ENCODE measurements around the gene EIF4G2. TPM values are rescaled to one million over a fixed set of nuclear protein-coding genes. Genes with fewer than 3 reads are reported as not detected.

EIF4G2 gene
- total and polyA plus RNA-seq, 10 of the 15 experiments (the other 5 are each of a cell fraction or from before 2014, with no cell fraction given), result 210 to 1,104 (median 713) TPM

- TF ChIP-seq BCLAF1 (IDR thresholded peaks at IDR 0.05) (no peak), RELA (IDR thresholded peaks at IDR 0.05; ENCODE audit: borderline replicate concordance, partially characterized antibody) (no peak), HDAC6 (IDR thresholded peaks at IDR 0.05; ENCODE audit: unreplicated experiment) (peak; percentile 89), CHD2 (IDR thresholded peaks at IDR 0.05; ENCODE audit: borderline replicate concordance, low read depth, low read length) (0 out of 2 replicates have a peak, but pooled peaks have one; percentile 72), POLR2AphosphoS5 (IDR thresholded peaks at IDR 0.05; ENCODE audit: low read length) (peak; percentile 100), NFYB (IDR thresholded peaks at IDR 0.05; ENCODE audit: insufficient read depth, low read depth, low read length) (peak; percentile 89), RCOR1 (conservative IDR thresholded peaks at IDR 0.05; ENCODE audit: low read depth, low read length) (0 out of 2 replicates have a peak, but pooled peaks have one; percentile 32), EGR1 (IDR thresholded peaks at IDR 0.05; ENCODE audit: borderline replicate concordance in 1 of 2, low read depth in 2 of 2, low read length in 2 of 2) (peak; percentile 78 to 87), ZBTB11 (CRISPR knock-in tag; IDR thresholded peaks at IDR 0.05) (peak; percentile 35; the same call in 1 of the 2 replicates), CBX3 (IDR thresholded peaks at IDR 0.05; ENCODE audit: borderline replicate concordance, low read depth) (no peak), CHD1 (IDR thresholded peaks at IDR 0.05; ENCODE audit: low read depth, low read length) (peak; percentile 90), HCFC1 (IDR thresholded peaks at IDR 0.05; ENCODE audit: low read length) (no peak), RFX5 (IDR thresholded peaks at IDR 0.05; ENCODE audit: low read depth, low read length) (peak; percentile 83; the same call in 1 of the 2 replicates), KDM1A (IDR thresholded peaks at IDR 0.05; ENCODE audit: borderline replicate concordance) (no peak), BHLHE40 (IDR thresholded peaks at IDR 0.05; ENCODE audit: borderline replicate concordance in 1 of 2, low read depth in 2 of 2, low read length in 1 of 2) (no peak), RELB (IDR thresholded peaks at IDR 0.05; ENCODE audit: low read depth) (peak; percentile 99), NR2F1 (conservative IDR thresholded peaks at IDR 0.05) (no peak), LARP7 (IDR thresholded peaks at IDR 0.05) (peak; percentile 67; the same call in 1 of the 2 replicates), ESRRA (IDR thresholded peaks at IDR 0.05; ENCODE audit: low read length) (0 out of 2 replicates have a peak, but pooled peaks have one; percentile 16), MTA2 (IDR thresholded peaks at IDR 0.05; ENCODE audit: low read depth) (peak; percentile 33; the same call in 1 of the 2 replicates), PAX8 (IDR thresholded peaks at IDR 0.05) (0 out of 2 replicates have a peak, but pooled peaks have one; percentile 35), MEF2A (IDR thresholded peaks at IDR 0.05; ENCODE audit: insufficient read depth, low read depth, low read length) (peak; percentile 33; the same call in 1 of the 2 replicates), POLR2A (IDR thresholded peaks at IDR 0.05; ENCODE audit: low read depth, low read length) (peak; percentile 98)
Observed at GRCh38 chr11:10808553-10809372, at the start of gene EIF4G2 (continued).

Data from GM12878 (cell line).